ENCODE data around the gene RNF180.

RNF180 gene, protein sequence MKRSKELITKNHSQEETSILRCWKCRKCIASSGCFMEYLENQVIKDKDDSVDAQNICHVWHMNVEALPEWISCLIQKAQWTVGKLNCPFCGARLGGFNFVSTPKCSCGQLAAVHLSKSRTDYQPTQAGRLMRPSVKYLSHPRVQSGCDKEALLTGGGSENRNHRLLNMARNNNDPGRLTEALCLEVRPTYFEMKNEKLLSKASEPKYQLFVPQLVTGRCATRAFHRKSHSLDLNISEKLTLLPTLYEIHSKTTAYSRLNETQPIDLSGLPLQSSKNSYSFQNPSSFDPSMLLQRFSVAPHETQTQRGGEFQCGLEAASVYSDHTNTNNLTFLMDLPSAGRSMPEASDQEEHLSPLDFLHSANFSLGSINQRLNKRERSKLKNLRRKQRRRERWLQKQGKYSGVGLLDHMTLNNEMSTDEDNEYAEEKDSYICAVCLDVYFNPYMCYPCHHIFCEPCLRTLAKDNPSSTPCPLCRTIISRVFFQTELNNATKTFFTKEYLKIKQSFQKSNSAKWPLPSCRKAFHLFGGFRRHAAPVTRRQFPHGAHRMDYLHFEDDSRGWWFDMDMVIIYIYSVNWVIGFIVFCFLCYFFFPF

GRCh38 chr5:64165500-64166200 lies at the start of gene RNF180:
Gene RNF180, plus strand, starts transcription at chr5:64165843. Its CDS starts 34,965 bp downstream, at chr5:64200808.
- DNase-seq: no peak

DNA sequence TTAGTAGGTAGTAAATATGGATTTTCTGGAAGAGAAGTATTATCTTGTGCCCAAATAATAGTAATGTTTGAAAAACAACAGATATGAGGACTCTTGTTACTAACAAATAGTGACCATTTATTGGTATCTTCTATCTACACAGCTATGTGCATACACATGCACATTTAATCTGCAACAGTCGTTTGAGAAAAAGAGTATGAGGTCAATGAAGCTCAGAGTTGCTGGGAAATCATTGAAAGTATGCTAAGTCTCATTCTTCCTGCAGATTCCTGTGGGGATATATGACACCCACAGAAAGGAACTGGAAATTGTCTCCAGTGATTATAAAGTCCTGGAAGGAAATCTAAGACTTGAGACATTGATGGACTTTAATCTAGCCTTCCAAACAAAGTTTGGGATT lies 40.1 kb upstream of the RNF180 start:
- no peak for DNase-seq

- no peak for DNase-seq
Measured at GRCh38 chr5:64126202-64126741, 39.4 kb upstream of the RNF180 start.

- DNase-seq: no peak
Measured at GRCh38 chr5:64140018-64140417, 25.6 kb upstream of the RNF180 start.

DNA sequence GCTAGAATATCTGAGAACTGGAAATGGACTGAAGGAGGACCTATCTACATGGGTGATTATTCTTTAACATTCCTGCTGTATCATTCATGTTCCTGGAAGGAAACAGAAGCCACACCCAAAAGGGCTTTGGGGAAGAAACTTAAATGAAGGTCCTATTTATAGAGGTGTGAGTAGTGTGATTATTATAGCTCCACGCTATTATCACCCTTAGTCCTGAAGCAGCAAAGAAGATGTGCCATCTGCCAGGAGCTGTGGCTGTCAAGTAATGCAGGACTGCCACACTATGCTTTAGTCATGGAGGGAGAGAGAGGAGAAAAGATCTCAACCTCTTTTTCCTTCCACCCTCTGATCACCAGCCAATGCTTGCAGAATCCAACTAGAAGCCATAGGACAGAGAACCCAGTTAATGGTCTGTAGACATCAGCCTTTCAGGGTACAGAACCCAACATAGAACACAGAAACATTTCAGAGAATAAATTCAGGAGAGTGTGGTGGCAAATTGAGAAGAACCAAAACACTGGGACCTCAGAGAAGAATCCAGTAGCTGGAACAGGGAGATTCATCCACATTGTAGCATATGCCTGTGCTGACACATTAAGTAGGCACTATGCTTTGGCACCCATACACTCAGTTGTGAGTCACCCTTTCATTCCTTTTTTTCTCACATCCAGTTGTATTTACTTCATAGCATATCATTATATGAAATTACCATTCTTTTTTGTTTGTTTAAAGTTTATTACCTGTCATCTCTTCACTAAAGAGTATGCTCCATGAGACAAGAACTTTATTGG lies 21.0 kb upstream of the RNF180 start:
- no peak for DNase-seq

DNA sequence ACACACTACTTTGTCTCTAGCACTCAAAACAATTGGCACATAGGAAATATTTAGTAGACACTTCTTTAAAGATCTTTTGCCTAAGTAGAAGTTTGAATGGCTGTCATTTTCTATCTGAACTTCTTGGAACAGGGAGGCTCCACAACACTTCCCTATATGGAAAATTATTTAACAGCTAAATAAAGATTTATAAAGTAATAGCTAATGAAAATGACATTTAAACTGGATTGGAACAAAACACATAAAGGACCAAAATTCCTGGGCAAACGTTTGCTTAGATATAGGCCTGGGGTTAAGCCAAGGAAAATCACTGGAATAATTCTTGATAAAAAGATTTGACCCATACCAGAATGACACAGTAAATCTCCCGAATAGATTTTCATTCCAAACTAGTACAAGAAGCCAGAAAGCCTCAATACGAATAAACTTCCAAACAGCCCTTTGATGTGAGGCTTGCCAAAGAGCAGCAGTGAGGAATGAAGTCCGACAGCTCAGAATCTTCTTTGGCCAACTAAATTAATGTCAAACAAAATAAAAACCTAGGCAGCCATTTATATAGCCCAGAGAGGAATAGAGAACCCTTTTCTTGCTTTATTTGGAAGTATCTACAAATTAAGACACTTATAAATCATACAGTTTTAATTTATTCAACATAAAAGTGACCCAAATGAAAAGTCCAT lies 20.3 kb upstream of the RNF180 start:
- DNase-seq: no peak

DNA sequence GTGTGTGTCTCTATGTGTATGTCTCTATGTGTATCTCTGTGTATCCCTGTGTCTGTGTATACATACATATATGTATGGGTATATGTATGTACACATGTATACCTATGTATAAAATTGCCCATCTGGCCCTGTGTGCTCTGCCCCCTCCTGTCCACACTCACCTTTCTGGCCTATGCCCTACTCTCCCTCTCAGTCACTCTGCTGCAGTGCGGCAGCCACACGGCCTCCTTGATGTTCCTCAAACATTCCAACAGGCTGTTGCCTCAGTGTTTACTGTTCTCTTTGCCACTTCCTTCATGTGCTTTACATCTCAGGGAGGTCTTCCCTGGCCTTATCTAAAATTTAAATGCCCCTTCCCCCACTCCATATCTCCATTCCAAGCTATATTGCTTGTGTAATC lies 18.3 kb upstream of the RNF180 start:
- DNase-seq: no peak

DNA sequence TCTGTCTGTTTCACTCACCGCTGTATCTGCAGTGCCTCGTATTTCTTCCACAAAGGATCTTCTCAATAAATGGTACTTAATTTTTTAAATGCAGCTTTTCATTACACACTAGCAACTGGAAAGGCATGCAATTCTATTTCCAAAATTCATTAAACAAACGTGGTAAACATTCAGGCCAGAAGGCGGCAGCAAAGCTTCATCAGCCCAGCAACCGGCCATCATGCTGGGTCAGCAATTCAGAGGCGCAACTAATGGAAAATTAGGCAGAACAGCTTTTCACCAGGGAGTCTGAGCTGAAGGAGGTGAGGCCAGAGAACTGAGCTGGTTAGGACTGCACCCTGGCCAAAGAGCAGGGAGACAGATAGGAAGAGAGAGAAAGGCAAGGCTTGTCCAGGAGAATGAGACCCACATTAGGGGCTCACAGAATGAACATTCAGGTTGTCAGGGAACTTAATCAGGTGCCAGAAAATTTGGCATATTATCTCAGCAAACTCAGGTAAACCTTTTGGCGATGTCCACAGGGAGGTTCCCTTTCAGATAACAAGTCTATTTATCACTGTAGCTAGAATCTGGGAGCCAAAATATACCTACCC lies 17.7 kb upstream of the RNF180 start:
- DNase-seq: no peak

GRCh38 chr5:64149268-64149667 lies 16.4 kb upstream of the RNF180 start:
- DNase-seq: no peak

DNA sequence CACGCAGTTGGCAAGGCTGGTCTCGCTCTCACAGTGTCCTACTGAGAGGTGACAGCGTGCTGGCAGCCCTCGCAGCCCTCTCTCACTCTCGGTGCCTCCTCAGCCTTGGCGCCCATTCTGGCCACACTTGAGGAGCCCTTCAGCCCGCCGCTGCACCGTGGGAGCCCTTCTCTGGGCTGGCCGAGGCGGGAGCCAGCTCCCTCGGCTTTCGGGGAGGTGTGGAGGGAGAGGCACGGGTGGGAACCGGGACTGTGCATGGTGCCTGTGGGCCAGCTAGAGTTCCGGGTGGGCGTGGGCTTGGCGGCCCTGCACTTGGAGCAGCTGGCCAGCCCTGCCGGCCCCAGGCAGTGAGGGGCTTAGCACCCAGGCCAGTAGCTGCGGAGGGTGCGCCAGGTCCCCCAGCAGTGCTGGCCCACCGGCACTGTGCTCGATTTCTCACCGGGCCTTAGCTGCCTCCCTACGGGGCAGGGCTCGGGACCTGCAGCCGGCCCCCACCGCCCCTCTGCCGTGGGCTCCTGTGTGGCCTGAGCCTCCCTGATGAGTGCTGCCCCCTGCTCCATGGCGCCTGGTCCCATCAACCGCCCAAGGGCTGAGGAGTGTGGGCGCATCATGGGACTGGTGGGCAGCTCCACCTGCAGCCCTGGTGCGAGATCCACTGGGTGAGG lies 15.7 kb upstream of the RNF180 start:
- no peak for DNase-seq

- no peak for DNase-seq
Measured at GRCh38 chr5:64156261-64156660, 9.4 kb upstream of the RNF180 start.

DNA sequence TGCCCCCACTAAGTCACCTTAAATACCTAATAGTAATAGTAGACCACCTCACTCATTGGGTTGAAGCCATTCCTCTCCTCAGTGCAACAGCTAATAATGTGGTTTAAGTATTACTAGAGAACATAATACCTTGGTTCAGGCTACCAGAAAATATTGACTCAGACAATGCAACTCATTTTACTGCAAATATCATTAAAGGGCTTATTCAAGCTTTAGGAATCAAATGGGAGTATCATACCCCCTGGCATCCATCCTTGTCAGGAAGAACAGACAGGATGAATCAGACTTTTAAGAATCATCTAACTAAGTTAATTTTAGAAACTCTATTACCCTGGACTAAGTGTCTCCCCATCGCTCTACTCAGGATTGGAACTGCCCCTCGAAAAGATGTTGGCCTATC lies 6.8 kb upstream of the RNF180 start:
- DNase-seq: no peak

DNA sequence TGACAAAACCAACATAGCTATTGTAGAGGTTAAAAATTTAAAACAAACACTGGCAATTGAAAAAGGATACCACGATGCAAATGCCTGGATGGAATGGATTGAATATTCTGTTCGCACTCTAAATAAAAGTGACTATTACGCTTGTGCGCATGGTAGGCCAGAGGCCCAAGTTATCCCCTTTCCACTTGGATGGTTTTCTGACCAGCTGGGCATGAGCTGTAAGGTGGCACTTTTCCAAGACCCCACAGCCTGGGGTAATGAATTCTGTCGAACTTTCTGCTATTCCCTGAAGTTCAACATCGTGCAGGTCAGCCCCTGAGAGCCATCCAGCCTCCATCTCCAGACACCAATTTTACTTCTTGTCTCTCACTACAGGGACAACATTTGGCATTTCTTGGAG lies 5.4 kb upstream of the RNF180 start:
- DNase-seq: no peak

GRCh38 chr5:64161420-64161819 lies 4.2 kb upstream of the RNF180 start:
- no peak for DNase-seq

GRCh38 chr5:64163135-64163534 lies 2.5 kb upstream of the RNF180 start:
- no peak for DNase-seq

DNA sequence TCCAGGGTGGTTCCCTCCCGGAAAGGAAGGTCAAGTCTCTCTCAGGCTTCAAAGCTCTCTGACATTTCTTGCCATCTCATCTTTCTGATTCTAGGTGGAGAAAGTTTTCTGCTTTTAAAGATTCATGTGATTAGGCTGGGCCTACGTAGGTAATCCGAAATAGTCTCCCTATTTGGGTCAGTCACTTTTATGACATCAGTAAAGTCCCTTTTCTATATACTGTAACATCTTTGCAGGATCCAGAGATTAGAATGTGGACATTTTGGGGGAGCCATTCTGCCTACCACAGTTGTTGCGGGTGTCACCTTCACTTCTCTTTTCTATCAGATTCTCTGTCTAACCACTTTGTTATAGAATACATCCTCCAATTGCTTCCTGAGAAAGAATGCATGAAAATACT lies 1.9 kb upstream of the RNF180 start:
- DNase-seq: no peak

DNA sequence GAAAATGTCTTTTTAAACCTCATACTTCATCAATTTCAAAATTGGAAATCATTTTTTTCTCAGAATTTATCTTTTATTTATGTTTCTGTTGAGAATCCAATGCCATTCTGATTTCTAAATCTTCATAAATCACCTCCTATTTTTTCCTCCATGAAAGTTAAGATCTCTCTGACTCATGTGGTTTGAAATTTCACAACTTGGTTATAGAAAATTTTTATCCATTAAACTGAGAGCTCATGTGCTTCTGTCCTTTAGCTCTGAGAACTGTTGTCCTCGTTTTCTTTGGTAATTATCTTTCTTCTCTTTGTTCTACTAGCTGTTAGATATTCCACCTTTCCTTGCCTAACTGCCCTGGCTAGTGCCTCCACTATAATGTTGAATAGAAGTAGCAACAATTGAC lies 1.5 kb upstream of the RNF180 start:
- no peak for DNase-seq

GRCh38 chr5:64165160-64165499 lies 513 bp upstream of the RNF180 start:
- no peak for DNase-seq

DNA sequence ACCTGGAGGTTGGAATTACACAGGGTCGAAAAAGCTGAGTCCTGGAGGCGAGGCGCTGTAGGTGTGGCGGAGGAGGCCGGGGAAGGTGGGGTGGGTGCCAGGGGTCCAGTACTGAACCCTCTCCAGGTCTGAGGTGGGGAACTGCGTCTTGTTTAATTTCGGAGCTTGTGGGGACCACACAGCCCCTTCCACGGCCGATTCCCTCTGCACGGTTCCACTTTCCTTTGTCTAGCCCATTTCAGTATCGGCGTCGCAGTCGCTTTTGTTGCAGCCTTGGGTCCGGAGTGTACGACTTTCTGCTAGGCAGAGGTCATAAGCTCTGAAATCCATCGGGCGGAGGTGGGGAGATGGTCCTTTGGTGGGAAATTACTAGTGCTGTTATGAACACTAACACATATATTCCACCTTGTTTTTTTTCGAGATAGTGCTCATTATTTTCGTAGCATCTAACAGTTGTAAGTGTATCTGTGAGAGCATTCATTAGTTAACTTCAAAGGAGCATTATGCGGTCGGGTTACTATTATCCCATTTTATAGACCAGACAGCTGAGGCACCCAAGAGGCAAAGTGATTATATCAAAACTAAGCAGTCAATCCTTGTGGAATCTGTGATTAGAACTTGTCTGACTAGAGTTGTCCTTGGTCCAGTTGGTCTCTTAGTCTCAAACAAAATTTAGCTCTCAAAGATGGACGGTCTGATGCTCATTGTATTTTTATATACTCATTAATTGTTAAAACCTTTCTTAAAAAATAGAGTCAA lies 737 bp downstream of the RNF180 start:
- no peak for DNase-seq

DNA sequence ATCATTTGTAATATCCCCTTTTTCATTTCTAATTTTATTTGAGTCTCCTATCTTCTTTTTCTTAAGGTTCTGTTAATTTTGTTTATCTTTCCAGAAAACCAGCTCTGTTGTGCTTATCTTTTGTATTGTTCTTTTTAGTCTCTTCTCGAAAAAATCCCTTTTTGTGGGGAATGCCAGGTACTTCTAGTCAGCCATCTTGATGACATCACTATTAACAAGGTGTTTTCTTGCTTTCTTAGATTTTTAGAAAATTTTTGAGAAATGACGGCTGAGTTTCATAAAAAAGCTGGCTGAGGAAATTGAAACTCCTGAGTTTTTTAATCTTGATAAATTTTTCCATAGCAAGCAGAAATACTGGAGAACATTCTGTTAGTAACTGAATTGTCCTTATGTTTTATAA lies 10.7 kb downstream of the RNF180 start:
- DNase-seq: no peak

Measured in stimulated activated CD4-positive, alpha-beta T cell treated with anti-CD3 and anti-CD28 coated beads, Interleukin-2, amount 100 ng/mL, for 48 hours (primary cell).